Kidney glomerular epithelial cell (primary cell): ENCODE results near the gene CCDC88C.

Source experiments
- DNase-seq: peaks from one replicate; lab custom pipeline; 2025; lab: John Stamatoyannopoulos, UW

Gene CCDC88C

DNA sequence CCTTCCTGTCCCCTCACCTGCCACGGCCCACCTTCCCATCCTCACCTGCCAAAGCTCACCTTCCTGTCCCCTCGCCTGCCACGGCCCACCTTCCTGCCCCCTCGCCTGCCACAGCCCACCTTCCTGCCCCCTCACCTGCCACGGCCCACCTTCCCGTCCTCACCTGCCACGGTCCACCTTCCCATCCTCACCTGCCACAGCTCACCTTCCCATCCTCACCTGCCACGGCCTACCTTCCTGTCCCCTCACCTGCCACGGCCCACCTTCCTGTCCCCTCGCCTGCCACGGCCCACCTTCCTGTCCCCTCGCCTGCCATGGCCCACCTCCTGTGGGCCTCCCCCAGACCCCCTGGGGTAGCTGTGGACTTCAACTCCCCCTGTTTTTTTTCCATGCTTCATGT, 124.3 kb downstream of the CCDC88C start:
- DNase-seq = no peak

- DNase-seq = no peak
Observed at GRCh38 chr14:91292491-91292890, 125.1 kb downstream of the CCDC88C start.

DNA sequence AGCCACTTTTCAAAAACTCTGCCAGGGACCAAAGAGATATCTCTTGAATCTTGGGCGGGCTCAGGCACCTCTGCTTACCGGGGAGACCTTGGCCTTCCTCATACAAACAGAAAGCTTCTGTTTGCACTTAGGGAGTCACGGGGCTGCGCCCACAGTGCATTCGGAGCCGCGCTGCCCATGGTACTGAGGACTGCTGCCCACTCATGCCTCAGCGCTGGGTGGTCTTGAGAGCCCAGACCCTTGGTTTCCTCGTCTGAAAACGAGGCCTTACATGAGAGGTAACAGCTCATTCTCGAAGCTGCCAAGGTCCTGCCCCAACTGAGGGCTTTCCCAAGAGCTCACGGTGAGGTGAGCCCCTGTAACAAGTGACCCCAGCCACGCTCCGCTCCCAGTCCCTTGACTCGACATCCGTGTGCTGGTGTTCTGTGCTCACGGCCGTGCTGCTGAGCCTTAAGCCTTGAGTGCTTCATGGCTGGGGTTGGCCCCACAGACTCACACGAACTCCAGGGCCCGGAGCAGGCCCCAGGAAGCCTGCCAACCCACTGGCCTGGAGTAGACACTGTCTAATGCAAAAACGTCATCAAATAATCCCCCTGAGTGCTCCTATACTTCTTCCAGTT, 125.7 kb downstream of the CCDC88C start:
- no peak for DNase-seq

DNA sequence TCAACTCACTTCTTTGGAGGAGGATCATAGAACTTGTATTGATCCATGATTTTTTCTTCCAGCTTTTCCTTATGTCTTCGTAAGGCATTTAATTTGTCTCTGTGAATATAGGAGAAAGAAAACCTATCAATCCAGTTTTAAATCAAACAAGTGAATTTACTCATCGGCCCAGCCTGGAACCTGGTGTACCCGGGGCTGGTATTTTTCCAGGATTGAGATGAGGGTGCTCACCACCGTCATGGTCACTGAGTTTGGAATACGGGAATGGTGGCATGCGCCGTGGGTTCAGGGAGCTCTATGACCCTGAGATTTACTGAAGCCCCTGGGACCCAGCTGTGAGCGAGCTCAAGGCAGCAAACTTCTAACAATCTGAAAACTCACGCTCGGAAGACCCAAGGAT, 126.6 kb downstream of the CCDC88C start:
- no peak for DNase-seq

GRCh38 chr14:91289464-91289863, 128.2 kb downstream of the CCDC88C start:
- no peak for DNase-seq

GRCh38 chr14:91288876-91289275, 128.7 kb downstream of the CCDC88C start:
- no peak for DNase-seq

- DNase-seq = peak; percentile 52
Observed at GRCh38 chr14:91286530-91286937, 131.1 kb downstream of the CCDC88C start.

- DNase-seq = no peak
Observed at GRCh38 chr14:91284791-91285548, 132.7 kb downstream of the CCDC88C start.

DNA sequence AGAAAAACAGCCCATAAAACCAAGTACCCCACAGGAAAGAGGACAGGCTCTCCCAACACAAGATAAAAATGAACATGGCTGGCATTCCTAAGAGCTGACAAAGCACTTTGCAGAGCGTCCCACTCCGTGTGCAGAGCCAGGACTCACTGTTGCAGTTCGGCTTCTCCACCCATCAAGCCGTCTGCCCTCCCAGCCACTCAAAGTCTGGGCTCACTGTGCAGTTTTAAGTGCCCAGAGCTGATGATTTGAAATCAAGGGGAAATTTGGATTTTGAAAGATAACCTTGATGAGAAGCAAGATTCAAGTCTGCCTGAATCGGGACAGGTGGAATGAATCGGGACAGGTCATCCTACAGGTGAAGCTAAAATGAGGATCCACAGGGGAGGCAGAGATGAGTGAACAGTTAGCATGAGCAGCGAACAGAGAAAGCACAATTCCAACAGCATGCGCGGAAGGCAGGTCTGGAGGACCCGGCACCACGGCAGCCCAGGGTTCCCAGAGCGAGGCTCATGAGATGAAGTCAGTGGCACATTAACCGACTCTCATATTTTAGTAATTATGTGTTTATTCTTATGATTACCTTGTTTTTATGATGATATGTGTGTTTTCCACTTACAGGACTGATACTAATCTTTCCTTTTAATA, 133.4 kb downstream of the CCDC88C start:
- peak; percentile 28 for DNase-seq

DNA sequence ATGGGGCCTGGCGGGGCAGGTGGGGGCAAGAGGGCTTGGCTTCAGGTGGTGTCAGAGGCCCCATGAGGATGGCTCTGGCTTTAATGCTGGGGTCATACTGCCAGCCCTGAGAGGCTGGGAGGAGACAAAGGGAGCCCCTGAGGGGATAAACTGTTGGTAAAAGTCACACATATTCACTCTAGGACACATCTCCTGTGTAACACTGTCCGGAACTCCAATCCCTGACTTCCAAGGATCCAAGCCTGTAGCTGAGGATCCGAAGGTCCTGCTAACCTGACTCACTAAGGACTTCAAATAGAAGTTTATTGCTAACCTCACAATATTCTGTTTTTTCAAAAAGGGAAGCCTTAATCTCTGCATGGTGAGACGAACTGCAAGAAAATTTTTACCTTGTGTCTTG, 134.0 kb downstream of the CCDC88C start:
- DNase-seq = no peak

DNA sequence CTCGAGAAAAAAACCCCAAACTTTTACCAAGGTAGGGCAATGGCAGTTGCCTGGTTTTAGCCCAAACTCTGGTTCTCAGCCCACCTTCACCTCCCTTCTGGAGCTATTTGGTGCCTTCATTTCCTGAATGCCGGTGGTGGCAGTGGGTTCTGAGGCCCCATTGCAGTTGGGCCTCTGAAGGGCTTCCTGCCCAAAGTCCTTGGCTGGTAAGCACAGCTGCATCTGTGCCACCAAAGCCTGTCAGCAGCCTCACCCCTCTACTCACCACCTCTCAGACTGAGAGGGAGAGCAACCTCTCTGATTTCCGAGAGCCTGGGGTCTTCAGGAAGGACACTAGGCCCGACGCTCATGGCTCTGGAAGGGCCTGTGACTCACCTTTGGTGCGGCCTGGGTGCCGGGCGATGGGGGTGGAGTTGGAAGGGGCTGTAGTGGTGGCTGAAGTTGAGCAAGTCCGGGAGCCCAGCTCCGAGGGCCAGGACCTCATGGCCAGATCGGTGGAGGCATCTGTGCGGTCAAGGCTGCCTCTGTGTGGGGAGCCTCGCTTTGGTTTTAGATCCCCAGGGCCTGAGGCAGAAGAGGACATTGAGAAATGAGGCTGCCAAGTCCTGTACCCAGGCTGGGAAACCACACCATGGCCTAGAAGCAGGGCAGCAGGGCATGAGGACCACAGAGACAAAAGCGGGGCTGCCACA, 134.5 kb downstream of the CCDC88C start:
- DNase-seq = no peak

DNA sequence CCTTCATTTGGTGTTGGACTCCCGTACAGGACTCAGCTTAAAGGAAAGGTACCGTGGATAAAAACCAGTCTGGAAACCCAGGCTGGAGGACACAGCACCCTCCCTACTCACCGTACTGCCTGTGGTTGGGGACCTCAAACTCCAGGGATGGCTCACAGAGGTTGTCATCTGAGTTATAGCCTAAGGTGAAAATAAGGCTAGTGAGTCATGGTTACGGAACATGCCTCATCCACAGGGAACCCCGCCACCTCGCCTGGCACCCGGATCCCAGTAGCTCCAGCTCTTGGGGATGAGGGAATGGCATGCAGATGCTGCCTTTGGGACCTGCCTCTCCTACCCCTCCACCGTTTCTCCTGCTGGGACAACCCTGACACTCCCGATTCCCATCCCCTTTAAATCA, 136.3 kb downstream of the CCDC88C start:
- DNase-seq = no peak

DNA sequence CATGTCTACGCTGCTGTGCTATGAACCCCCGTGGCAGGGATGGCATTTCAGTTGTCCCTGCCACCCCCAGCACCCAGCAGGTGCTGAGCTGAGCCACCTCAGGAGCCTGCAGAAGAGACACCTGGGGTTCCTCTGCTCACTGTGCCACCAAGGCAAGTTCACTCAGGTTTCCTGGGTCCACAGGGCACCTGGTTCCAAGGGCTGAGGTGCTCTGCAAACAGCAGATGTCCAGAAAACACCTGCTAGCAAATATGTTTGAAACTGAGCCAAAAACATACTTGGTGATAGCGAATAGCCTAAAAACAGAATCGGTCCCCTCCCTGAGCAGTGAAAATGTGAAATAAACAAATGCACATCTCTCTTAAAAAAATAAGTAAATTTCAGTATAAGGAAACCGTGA, 137.5 kb downstream of the CCDC88C start:
- no peak for DNase-seq

GRCh38 chr14:91279354-91279753, 138.3 kb downstream of the CCDC88C start:
- DNase-seq = no peak

DNA sequence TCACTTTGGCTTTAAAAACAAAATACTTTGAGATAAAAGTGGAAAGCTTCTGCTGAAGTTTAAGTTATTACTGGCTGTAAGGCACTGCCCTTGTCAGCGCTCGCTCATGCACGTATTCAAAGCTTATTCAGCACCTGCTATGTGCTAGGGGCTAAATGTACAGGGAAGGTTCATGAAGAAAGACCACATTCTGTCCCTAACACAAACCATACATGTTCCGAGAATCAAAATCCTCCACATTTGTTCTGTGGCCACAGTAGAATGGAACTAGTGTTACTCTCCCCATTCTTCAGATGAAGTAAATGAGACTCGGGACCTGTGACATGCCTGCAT, 139.3 kb downstream of the CCDC88C start:
- no peak for DNase-seq

DNA sequence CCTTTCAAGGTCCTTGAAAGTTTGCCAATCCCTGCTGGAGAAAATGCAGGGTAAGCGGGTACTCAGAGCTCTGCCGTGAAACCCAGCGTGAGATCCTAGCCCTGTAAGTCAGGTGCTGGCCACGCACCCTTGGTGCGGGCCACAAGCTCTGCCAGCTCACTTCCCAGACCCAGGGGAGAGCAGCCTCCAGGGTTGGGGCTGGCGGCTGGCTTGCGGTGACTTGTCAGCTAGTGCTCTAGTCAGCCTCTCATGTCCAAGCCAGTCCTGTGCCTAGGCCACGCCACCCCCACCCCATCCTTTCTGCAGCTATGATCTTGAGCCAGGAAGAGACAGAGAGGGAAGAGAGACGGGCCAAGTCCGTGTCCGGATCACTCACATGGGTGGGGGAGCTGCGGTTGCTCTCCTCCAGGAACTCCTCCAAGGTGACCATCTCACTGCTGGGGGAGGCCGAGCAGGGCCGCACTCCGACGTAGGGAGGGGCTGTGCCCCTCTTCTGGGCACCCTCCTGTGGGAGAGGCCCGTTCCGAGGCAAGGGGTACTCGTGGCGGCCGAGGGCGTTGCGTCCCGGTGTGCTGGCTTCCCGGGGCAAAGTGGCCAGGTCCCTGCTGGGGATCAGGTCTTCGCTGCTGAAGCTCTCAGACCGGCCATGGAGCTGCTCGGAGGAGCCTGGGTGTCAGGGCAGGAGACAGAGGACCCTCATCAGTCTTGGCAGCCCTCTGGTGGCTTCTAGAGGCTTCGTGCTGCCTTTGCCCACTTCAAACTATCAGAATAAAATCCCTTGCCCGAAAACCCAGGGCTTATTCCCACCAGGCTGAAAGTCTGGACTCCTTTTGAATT, 139.9 kb downstream of the CCDC88C start:
- no peak for DNase-seq

- no peak for DNase-seq
Observed at GRCh38 chr14:91274796-91275195, 142.8 kb downstream of the CCDC88C start.

DNA sequence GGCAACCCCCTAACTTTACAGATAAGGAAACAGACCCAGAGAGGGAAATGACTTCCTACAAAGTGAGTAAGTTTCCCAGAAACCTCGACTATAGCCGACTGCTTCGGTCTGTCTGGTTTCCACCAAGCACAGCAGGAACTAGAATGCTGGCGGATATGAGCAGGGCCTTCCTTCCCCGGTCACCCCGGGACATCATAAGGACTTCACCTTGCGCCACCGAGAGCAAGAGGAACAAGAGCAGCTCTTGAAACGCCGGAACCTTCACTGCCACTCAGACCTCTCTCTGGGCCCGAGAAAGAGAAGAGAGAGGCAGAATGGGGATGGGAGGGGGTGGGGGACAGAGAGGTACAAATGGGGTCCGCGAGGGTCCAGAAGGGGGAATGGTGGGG, 143.7 kb downstream of the CCDC88C start:
- DNase-seq = no peak

DNA sequence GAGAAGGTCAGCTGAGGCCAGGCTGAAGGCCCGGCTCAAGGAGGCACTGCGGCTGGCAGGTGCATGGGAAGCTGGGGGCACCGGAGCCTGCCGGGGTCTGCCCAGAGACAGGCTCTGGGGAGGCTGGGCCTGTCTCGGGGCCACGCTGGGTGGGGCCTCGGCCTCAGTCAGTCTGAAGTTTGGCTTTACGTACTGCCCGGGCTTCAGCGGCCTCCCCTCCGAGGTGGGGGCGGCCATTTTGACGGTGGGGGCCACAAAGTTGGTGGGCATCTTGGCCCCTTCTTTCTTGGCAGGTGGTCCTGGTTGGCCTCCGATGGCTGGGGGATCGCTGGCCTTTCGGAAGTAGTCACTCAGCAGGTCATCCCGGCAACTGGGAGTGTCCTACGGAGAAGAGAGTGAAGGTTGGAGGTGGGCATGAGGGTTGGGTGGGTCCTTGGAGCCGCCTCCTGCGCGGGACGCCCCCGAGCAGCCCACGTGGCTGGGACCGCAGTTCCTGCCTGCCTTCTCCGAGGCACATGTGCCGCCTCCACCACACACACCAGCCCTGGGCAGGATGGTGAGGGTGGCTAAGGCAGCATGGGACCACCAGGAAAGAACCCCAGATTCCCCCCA, 144.2 kb downstream of the CCDC88C start:
- no peak for DNase-seq

DNA sequence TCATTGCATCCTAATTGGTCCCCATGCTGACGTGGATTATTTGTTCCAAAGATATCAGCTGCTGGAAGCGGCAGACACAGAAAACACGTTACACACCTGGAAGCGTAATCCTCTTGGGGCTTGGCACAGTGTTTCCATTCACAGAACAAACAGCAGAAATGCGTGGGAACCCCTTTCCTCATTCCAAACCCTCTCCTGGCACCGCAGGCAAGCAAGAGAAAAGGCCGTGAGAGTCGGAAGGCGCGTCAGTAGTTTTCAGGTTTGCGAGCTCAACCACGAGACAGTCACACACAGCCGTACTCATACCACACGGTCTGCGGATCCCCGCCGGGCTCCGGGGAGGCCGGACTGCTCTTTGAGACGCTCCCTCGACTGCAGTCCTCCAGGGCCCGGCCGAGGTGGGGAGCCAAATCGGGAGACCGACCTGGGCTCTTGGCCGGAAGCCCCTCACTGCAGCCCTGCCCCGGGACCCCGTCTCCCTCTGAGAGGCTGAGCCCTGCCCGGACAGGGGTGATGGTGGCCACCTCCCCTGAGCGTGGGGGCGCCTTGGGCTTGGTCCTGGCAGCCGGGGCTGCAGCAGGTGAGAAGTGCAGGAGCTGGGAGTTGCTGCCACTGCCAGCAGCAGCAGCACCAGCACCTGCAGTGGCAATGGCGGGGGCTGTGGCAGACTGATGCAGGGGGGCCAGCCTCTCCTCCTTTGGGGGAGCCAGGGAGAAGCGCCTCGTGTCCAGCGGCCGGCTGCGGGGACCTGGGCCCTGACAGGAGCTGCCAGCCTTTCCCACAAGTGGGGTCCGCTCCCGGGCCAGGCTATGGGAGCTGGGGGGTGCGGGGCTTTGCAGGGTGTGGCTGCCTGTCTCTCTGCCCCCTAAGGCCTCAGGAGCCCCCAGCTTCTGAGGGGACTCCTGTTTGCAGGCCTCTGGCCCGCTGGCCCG, 145.0 kb downstream of the CCDC88C start:
- DNase-seq = no peak
